ENCODE results near the gene RNF126.

GRCh38 chr19:650121-650520 is 12.9 kb downstream of the RNF126 start:
- TF ChIP-seq FOXM1 (IDR thresholded peaks at IDR 0.05; ENCODE audit: borderline replicate concordance) = no peak
- no peak for TF ChIP-seq SP1 (IDR thresholded peaks at IDR 0.05)
- no peak for TF ChIP-seq ZNF384 (IDR thresholded peaks at IDR 0.05)
- no peak for TF ChIP-seq HDGF (IDR thresholded peaks at IDR 0.05; ENCODE audit: borderline replicate concordance)
- TF ChIP-seq ELF4 (IDR thresholded peaks at IDR 0.05) = no peak
- TF ChIP-seq ARNT (IDR thresholded peaks at IDR 0.05) = no peak
- TF ChIP-seq BHLHE40 (IDR thresholded peaks at IDR 0.05; ENCODE audit: borderline replicate concordance) = no peak
- TF ChIP-seq FOXK2 (IDR thresholded peaks at IDR 0.05) = no peak
